Uterus (tissue), 2 donors: ENCODE measurements around the gene GABARAP.

ENCODE experiments used
- CTCF ChIP-seq, 4 experiments: fragments of 200-600 bp in 2 of 4; fragments of 450-650 bp in 2 of 4; sonication (generic) in 2 of 4; IDR thresholded peaks; one replicate each; pipeline ENCODE4 v1.5.1; 2016 to 2019; ENCODE audit warnings: antibody characterized with exemption in 4 of 4, mild to moderate bottlenecking in 2 of 4, moderate library complexity in 1 of 4
- POLR2A ChIP-seq, 2 donors: fragments of 450-650 bp; IDR thresholded peaks; one replicate each; pipeline ENCODE4 v1.6.1; 2016; ENCODE audit warnings: antibody characterized with exemption in 2 of 2, mild to moderate bottlenecking in 1 of 2, moderate library complexity in 1 of 2

- TF ChIP-seq CTCF (IDR thresholded peaks at IDR 0.05) = peak in 1 of 4 experiments; percentile 14
- TF ChIP-seq POLR2A (IDR thresholded peaks at IDR 0.05) = peak; percentile 70 to 76
Measured at GRCh38 chr17:7241783-7242716, at the start of gene GABARAP.
